ENCODE data around the gene LMNA.

GRCh38 chr1:156111355-156111962 is 3.1 kb upstream of the LMNA start:
- TF ChIP-seq CTCF (conservative IDR thresholded peaks at IDR 0.05; ENCODE audit: low read depth, low read length) (no peak), EZH2 (IDR thresholded peaks at IDR 0.05; ENCODE audit: borderline replicate concordance, low read depth, low read length, poor library complexity, severe bottlenecking) (no peak)

All from A673 (cell line).